ENCODE measurements around the gene ARSH.

GRCh38 chrX:2965965-2966364, 40.4 kb upstream of the ARSH start:
- TF ChIP-seq CTCF (IDR thresholded peaks at IDR 0.05 in 2 of 3, conservative IDR thresholded peaks at IDR 0.05 in 1 of 3; ENCODE audit: borderline replicate concordance in 1 of 3, insufficient read depth in 1 of 3, low read depth in 2 of 3, low read length in 2 of 3) (no peak), REST (IDR thresholded peaks at IDR 0.05; ENCODE audit: low read depth) (no peak), POLR2A (IDR thresholded peaks at IDR 0.05; ENCODE audit: borderline replicate concordance, extremely low read depth, insufficient read depth, insufficient read length) (no peak), MAX (IDR thresholded peaks at IDR 0.05) (no peak), EZH2 (IDR thresholded peaks at IDR 0.05) (no peak), ELF1 (IDR thresholded peaks at IDR 0.05; ENCODE audit: borderline replicate concordance, low read depth) (no peak), SIN3A (IDR thresholded peaks at IDR 0.05; ENCODE audit: low read depth) (no peak), ATF3 (IDR thresholded peaks at IDR 0.05) (no peak), POLR2AphosphoS5 (IDR thresholded peaks at IDR 0.05; ENCODE audit: low read depth, low read length) (no peak), YY1 (IDR thresholded peaks at IDR 0.05; ENCODE audit: extremely low read depth, insufficient replicate concordance, low read depth, low read length) (no peak), SP1 (IDR thresholded peaks at IDR 0.05; ENCODE audit: low read depth) (no peak), FOSL1 (IDR thresholded peaks at IDR 0.05; ENCODE audit: low read depth) (no peak), SRF (IDR thresholded peaks at IDR 0.05; ENCODE audit: low read depth) (no peak), ZNF274 (IDR thresholded peaks at IDR 0.05; ENCODE audit: low read depth, low read length) (no peak)
